Measurements from ENCODE around the gene GJB3.
"Not testable (repeated sequence)": the region's sequence is repeated elsewhere in the genome, so short reads cannot be mapped to it uniquely, and the experiment has no call there.

GJB3 gene

GRCh38 chr1:34761176-34761761 lies 19.7 kb upstream of the GJB3 start:
- DNase-seq (ENCODE audit: low read depth), result no peak

DNA sequence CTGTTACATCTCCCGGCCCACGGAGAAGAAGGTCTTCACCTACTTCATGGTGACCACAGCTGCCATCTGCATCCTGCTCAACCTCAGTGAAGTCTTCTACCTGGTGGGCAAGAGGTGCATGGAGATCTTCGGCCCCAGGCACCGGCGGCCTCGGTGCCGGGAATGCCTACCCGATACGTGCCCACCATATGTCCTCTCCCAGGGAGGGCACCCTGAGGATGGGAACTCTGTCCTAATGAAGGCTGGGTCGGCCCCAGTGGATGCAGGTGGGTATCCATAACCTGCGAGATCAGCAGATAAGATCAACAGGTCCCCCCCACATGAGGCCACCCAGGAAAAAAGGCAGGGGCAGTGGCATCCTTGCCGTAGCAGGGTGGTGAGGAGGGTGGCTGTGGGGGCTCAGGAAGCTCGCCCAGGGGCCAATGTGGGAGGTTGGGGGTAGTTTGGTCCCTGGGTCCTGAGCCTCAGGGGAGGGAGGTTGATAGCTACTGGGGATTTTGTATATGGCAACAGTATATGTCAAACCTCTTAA lies 19.2 kb upstream of the GJB3 start:
- no peak for DNase-seq (ENCODE audit: low read depth)

- no peak for DNase-seq (ENCODE audit: low read depth)
Observed at GRCh38 chr1:34762474-34763141, 18.4 kb upstream of the GJB3 start.

- no peak for DNase-seq (ENCODE audit: low read depth)
Observed at GRCh38 chr1:34763142-34763781, 17.8 kb upstream of the GJB3 start.

GRCh38 chr1:34768856-34769255 lies 12.2 kb upstream of the GJB3 start:
- no peak for DNase-seq (ENCODE audit: low read depth)

GRCh38 chr1:34770891-34771504 lies 10.0 kb upstream of the GJB3 start:
- no peak for DNase-seq (ENCODE audit: low read depth)

GRCh38 chr1:34771573-34772371 lies 9.2 kb upstream of the GJB3 start:
- no peak for DNase-seq (ENCODE audit: low read depth)

DNA sequence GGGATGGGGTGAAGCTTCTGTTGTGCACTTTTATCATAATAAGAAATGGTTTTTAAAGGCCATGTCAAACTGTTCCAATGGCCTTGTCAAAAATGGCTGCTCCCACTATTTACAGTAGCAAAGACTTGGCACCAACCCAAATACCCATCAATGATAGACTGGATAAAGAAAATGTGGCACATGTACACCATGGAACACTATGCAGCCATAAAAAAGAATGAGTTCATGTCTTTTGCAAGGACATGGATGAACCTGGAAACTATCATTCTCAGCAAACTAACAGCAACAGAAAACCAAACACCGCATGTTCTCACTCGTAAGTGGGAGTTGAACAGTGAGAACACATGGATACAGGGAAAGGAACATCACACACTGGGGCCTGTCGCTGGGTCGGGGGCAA lies 7.9 kb upstream of the GJB3 start:
- not testable (repeated sequence) for DNase-seq (ENCODE audit: low read depth)

DNA sequence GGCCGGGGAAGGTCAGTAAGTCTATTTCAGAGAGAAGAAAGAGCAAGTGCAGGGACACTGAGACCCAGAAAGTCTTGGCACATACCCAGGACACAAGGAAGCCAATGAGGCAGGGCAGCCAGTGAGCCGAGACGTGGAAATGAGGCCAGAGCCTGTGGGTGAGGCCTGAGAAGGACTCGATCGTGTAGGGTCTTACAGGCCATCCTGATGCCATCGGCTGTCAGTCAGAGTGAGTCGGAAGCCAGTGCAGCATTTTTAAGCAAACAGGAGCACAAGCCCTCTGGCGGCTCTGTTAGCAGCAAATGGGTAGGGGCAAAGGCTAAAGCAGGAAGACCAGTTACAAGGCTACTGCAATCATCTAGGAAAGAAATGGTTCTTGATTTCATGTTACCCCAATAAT lies 6.1 kb upstream of the GJB3 start:
- no peak for DNase-seq (ENCODE audit: low read depth)

DNA sequence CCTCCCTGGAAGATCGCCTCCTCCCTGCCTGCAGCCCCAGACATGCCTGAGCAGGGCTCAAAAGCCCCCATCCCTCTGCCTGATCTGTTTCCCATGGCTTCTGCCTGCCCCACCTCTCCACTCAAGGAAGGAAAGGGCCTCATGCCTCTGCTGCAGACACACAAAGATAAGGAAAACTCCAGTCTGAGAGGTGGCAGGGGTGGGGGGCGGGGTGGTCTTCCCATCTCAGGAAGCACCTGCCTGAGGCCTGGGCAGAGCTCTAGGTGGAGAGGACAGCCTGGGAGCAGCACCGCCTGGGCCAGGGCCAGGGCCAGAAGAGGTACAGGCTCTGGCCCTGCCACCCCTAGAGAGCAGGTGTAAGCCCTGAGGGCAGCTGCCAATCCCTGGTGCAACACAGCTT lies 4.1 kb upstream of the GJB3 start:
- no peak for DNase-seq (ENCODE audit: low read depth)

DNA sequence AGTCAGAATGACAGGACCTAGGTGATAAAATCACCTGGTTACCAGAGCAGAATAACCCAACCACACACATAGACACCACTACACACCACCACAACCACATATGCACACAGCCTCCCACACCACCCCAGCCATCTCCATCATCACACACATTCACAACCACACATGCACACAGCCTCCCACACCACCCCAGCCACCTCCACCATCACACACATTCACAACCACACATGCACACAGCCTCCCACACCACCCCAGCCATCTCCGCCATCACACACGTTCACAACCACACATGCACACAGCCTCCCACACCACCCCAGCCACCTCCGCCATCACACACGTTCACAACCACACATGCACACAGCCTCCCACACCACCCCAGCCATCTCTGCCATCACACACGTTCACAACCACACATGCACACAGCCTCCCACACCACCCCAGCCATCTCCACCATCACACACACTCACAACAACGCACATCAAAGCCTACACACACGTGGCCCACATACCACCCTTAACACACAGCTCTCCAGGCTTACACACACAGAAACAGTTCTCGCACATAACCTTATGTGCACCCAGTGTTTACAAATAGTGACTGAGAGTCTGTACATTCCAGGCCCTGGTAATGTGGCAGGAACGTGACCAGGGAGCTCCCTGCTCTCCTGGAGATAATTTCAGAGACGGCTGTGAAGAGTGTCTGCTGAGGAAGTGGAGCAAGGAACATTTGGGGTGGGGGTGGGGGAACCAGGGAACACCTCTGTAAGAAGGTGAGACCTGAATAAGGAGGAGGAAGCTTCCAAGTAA lies 3.3 kb upstream of the GJB3 start:
- DNase-seq (ENCODE audit: low read depth), result no peak

DNA sequence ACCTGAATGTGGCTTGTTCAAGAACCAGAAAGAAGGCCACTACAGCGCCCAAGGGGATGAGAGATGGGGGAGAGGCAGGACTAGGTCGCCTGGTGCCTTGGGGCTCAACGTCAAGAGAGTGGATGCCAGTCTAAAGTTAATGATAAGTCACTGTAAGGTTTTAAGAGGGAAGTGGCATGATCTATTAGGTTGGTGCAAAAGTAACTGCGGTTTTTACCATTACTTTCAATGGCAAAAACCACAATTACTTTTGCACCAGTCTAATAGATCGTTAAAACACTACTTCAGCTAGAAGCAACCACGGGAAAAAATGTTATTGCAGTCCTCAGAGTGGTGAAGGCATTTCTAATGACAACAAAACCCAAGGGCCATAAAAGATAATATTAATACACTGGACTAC lies 2.6 kb upstream of the GJB3 start:
- DNase-seq (ENCODE audit: low read depth), result no peak

DNA sequence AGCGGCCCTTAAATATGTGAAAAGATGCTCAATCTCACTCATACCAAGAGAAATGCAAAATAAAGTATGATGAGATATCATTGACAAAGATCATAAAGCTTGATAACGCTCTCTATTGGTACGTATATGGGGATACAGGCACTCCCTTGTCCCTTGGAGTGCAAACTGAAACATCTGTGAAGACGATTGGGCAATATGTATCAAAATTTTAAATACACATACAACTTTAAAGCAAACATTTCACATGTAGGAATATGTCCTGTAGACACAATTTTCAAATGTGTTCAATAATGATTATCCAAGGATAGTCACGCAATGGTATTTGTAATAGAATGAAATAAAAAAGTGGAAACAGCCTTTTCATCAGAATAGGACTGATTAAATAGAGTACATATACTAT lies 2.0 kb upstream of the GJB3 start:
- DNase-seq (ENCODE audit: low read depth), result no peak

GRCh38 chr1:34779526-34779925 lies 1.5 kb upstream of the GJB3 start:
- DNase-seq (ENCODE audit: low read depth), result no peak

GRCh38 chr1:34779962-34780361 lies 1.1 kb upstream of the GJB3 start:
- DNase-seq (ENCODE audit: low read depth), result no peak

DNA sequence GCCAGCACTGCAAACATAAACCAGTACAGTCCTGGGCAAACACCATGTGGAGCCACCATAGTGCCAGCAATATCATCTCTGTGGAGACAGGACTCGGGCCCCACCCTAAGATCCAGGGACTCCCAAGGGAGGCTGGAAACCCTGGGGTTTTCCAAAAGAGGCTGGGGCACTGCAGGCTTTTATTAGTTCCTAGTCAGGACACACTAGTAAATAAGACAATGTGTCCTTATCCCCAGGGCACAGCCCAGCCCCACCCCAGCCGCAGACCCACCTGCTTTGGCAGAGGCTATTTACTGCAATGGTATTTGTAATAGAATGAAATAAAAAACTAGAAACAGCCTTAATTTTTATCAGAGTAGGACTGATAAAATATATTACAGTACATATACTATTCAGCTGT lies 486 bp upstream of the GJB3 start:
- DNase-seq (ENCODE audit: low read depth), result no peak

DNA sequence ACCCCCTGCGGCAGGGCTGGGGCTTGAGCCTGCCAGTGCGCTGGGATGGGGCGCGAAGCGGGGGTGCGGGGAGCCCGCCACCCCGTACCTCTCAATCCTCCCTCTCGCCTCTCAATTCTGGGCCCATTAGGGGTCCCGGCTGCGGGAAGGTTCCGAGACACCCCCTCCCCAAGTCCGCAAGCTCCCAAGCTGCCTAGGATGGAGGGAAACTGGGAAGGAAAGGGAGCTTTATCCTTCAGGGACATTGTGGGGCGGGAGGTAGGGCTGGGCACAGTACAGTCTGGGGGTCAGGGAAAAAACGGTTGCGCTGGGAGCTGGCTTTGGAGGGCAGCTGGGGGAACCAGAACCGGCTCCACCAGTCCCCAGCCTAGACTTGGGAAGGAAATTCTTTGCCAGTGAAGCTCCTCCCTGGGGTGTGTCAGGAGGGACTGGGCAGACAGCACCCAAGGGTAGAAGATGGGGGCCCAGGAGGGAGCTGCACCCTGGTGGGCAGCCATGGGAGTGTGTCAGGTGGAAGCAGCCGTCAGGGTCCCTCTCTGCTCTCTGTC lies 904 bp downstream of the GJB3 start:
- no peak for DNase-seq (ENCODE audit: low read depth)

DNA sequence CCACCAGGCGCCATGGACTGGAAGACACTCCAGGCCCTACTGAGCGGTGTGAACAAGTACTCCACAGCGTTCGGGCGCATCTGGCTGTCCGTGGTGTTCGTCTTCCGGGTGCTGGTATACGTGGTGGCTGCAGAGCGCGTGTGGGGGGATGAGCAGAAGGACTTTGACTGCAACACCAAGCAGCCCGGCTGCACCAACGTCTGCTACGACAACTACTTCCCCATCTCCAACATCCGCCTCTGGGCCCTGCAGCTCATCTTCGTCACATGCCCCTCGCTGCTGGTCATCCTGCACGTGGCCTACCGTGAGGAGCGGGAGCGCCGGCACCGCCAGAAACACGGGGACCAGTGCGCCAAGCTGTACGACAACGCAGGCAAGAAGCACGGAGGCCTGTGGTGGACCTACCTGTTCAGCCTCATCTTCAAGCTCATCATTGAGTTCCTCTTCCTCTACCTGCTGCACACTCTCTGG lies 3.8 kb downstream of the GJB3 start:
- no peak for DNase-seq (ENCODE audit: low read depth)

- no peak for DNase-seq (ENCODE audit: low read depth)
Observed at GRCh38 chr1:34785231-34785874, 4.3 kb downstream of the GJB3 start.

DNA sequence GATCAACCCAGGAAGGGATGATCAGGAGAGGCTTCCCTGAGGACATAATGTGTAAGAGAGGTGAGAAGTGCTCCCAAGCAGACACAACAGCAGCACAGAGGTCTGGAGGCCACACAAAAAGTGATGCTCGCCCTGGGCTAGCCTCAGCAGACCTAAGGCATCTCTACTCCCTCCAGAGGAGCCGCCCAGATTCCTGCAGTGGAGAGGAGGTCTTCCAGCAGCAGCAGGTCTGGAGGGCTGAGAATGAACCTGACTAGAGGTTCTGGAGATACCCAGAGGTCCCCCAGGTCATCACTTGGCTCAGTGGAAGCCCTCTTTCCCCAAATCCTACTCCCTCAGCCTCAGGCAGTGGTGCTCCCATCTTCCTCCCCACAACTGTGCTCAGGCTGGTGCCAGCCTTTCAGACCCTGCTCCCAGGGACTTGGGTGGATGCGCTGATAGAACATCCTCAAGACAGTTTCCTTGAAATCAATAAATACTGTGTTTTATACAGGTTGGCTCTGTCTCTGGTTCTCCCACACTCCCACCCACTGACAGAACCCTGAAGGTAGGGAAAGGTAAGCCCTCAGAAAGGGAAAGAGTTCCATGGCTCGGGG lies 5.0 kb downstream of the GJB3 start:
- no peak for DNase-seq (ENCODE audit: low read depth)
